KG1 (cell line): ENCODE data around the gene TBC1D5.
"Not testable (repeated sequence)": the region's sequence is repeated elsewhere in the genome, so short reads cannot be mapped to it uniquely, and the experiment has no call there.

Source experiments
- DNase-seq: peaks from one replicate; lab custom pipeline; 2025; lab: John Stamatoyannopoulos, UW

TBC1D5 gene

GRCh38 chr3:17714473-17714872 is 28.0 kb downstream of the TBC1D5 start:
- no peak for DNase-seq

DNA sequence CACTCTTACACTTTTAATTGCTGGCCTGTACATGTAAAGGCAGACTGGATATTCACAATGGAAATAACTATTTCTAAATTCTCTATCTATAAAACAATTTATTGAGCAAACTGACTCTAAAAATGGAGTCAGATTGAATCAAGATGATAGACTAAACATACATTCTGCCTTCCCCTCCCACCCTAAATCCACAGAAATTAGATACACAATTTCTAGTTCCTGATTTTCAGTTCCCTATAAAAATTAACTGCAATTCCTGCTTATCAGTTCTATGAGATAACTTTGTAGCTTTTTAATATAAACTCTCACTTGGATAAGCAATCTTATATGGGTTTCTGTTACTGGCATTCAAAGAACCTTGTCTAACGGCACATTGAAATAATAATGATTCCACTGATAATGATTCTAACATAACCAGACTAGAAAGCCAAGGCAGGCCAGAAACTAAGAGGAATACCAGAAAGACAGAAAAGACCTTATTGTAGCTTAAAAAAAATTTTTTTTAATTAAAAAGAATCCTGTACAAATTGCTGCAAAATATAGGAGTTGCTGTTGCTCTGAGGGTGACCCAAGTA is 33.1 kb downstream of the TBC1D5 start:
- no peak for DNase-seq

DNA sequence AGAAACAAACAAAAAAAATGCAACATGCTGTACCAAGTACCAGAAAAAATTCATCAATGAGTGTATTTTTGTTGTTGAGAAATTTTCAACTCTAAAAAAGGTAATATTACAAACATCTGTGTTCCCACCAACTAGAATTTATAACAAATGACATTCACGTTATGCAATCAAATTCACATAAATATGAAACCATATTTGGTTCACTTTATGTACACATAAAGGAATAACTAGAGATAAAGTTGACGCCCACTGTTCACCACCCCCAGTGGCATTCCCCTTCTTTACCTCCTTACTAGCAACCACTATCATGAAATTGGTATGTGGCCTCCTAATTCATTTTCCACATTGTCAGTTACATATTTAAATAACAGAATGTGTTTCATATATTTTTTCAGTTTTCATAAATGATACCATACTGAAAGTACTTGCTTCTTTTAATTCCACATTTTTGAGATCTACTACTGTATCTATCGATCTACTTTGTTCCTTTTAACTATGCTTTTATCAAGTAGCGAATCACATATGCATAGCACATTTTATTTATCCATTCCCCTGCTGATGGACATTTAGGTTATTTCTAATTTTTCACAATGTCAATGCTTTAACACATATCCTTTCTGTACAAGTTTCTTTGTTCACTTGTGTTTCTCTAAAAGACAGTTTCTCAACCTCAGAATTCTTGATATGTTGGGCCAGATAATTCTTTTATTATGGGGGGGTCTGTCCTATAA is 34.5 kb downstream of the TBC1D5 start:
- DNase-seq: no peak

- DNase-seq: not testable (repeated sequence)
Observed at GRCh38 chr3:17705991-17706390, 36.4 kb downstream of the TBC1D5 start.

DNA sequence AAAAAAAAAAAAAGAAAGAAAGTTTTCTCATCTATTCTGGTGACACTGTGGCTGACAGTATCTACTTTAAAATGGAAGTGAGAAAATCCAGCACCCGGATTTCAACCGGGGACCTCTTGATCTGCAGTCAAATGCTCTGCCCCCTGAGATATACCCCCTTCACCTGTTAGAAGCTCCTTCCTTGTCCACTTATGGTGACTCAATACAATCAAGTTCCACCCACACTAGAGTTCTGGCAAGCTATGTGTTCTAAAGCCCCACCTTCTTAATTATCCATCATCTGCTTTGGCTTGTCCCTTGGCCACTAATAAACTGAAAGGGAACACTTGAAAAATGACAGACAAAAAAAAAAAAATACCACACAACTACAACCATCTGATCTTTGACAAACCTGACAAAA is 42.6 kb downstream of the TBC1D5 start:
- DNase-seq: not testable (repeated sequence)

GRCh38 chr3:17695665-17696064 is 46.8 kb downstream of the TBC1D5 start:
- DNase-seq: not testable (repeated sequence)

- DNase-seq: not testable (repeated sequence)
Observed at GRCh38 chr3:17693670-17693999, 48.8 kb downstream of the TBC1D5 start.

DNA sequence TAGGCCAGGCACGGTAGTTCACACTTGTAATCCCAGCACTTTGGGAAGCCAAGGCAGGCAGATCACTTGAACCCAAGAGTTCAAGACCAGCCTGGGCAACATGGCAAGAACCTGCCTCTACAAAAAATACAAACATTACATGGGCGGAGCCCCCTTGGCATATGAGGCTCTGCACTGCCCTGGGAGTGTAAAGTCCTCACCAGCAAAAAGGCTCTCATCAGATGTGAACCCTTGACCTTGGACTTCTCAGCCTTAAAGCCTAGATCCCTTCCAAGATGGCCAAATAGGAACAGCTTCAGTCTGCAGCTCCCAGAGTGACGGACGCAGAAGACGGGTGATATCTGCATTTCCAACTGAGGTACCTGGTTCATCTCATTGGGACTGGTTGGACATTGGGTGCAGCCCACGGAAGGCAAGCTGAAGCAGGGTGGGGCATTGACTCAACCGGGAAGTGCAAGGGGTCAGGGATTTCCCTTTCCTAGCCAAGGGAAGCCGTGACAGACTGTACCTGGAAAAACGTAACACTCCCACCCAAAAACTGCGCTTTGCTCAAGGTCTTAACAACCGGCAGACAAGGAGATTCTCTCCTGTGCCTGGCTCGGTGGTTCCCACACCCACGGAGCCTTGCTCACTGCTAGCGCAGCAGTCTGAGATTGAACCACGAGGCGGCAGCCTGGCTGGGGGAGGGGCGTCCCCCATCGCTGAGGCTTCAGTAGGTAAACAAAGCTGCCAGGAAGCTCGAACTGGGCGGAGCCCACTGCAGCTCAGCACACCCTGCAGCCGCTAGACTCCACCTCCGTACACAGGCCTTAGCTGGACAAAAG is 49.4 kb downstream of the TBC1D5 start:
- not testable (repeated sequence) for DNase-seq

GRCh38 chr3:17687566-17687965 is 54.9 kb downstream of the TBC1D5 start:
- DNase-seq: no peak

DNA sequence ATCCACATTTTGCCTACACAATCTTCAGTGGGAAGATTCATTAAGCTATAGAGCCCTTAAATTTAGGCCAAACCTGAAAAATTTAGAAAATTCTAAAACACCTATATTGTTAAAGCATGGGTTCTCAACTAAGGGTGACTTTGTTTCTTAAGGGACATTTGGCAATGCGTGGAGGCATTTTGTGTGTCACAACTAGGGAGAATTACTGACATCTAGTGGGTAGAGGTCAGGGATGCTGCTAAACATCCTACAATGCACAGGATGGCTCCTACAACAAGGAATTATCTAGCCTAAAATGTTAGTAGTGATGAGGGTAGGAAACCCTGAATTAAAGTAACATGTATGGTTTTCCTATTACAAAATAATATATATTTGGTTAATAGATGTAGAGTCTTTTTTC is 55.8 kb downstream of the TBC1D5 start:
- DNase-seq: no peak

- DNase-seq: no peak
Observed at GRCh38 chr3:17683542-17684207, 58.8 kb downstream of the TBC1D5 start.

DNA sequence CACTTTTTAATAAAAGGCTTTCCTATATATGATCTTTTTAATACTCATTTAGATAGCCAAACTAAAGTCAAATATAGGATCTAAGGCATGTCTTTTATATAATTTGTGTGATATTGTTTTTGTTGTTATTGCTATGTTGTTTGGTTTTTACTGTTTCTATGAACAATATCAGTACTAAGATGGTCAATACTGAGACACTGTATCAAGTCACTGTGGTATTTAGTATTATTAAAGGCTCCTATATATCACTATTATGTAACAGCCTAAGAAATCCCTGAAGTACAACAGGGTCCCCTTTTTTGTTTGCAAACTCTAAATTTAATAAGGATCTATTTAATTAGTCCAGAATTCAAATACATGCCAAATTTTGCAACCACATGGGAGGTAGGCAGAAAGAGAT is 61.9 kb downstream of the TBC1D5 start:
- no peak for DNase-seq

DNA sequence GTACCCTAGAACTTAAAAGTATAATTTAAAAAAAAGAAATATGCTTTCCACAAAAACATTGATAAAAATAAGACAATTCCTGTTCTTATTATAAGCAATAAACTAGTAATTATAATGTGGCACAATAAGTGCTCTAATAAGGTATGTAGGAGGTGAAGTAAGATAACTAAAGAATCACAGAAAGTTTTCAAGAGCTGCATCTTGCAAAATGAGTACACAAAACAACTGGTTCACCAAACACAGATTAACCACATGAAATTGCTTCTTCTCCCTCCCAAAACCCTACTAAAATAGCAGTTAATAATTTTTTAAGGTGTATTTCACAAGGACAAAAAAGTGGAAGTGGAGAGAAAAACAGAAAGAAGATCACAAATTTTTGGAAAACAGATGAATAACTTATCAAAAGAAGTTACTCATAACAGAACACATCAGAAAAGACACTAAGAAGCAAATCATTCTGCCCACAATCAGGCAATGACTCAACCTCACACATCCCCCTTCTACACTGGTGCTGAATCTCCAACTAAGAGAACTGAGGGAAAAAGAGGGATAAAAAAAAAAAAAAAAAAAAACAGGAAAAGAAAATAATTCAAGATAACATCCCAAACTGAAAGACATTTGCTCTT is 64.2 kb downstream of the TBC1D5 start:
- no peak for DNase-seq

- no peak for DNase-seq
Observed at GRCh38 chr3:17674082-17674686, 68.2 kb downstream of the TBC1D5 start.

DNA sequence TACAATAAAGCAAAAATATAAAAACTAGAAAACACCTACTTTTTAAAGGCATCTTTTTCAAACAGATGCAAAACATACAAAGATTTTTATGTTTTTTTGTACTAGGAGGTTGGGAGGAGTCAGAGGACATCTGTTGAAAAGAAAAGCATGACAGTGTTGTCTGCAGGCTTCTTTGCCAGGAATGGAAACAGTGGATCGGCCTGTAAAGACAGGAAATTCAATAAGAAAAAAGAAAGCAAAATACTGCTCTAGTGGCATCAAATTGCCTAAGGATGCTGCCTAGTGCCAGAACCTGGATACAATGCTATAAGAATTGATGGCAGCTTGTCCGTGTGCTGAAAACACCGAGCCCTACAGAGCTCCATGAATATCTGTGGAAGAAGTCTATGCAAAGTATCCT is 69.9 kb downstream of the TBC1D5 start:
- no peak for DNase-seq

DNA sequence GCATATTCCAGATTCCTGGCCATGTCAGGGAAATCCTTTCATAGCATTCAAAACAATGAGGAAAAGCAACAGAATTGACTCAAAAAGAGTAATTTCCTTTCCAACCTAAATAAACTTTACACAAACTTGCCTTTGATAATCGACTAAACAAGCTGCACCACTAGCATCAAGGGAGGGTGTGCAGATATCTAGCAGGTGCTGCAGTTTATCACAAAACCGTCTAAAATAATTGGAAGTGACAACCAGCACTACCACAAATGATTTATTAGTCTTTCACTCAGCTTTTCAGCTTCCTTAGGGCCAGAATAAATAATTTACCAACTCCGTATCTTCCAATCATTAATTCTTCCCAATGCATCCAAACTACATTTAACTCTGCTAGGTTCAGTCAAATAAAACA is 71.7 kb downstream of the TBC1D5 start:
- no peak for DNase-seq

GRCh38 chr3:17664923-17665322 is 77.5 kb downstream of the TBC1D5 start:
- DNase-seq: no peak

DNA sequence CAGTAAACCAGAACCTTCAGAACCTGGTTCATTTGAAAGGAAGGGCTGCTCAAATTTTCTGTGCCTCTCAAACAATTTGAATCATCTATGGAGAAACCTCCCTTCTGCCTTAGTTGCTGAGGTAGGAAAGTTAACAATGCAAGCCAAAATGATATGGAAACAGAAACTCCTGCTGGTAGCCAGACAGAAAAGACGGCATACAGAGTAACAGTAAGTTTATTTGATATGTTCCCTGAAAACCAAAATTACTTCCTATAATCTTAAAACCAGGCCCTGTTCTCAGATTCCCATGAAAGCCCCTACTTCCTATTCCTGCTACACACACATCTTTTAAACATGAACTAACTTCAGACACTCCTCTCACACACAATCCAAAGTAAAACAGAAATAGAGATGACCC is 86.2 kb downstream of the TBC1D5 start:
- no peak for DNase-seq

- no peak for DNase-seq
Observed at GRCh38 chr3:17655743-17656142, 86.7 kb downstream of the TBC1D5 start.

DNA sequence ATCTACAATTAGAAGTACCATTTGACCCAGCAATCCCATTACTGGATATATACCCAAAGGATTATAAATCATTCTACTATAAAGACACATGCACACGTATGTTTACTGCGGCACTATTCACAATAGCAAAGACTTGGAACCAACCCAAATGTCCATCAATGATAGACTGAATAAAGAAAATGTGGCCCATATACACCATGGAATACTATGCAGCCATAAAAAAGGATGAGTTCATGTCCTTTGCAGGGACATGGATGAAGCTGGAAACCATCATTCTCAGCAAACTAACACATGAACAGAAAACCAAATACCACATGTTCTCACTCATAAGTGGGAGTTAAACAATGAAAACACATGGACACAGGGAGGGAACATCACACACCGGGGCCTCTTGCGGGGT is 92.7 kb downstream of the TBC1D5 start:
- not testable (repeated sequence) for DNase-seq

GRCh38 chr3:17648630-17649355 is 93.6 kb downstream of the TBC1D5 start:
- DNase-seq: not testable (repeated sequence)
